GM12878 (cell line): ENCODE data around the gene SMAP1. TPM values are rescaled to one million over a fixed set of nuclear protein-coding genes. Genes with fewer than 3 reads are reported as not detected.

Source experiments
- ATAC-seq: fragments of 200-7000 bp; cut with Tn5 transposase; 3 replicates; pipeline ENCODE4 v1.9.1; 2020; ENCODE audit warnings: mild to moderate bottlenecking, moderate library complexity
- BruUV-seq: library from RNA; stranded (reverse); fragments of 400-500 nt; replicated peaks from 2 replicates; lab custom pipeline; 2021; lab: Mats Ljungman, UMichigan
- CTCF ChIA-PET: fragments of 300-600 bp; sonication (Branson Sonifier 250); formaldehyde crosslinking; extraction: SDS; loops from one replicate; lab custom pipeline; 2021; ENCODE audit warnings: inconsistent platforms; lab: Yijun Ruan, JAX
- POLR2A ChIA-PET: fragments of 350-600 bp; formaldehyde crosslinking; extraction: SDS; loops from one replicate; lab custom pipeline; 2021; ENCODE audit warnings: inconsistent platforms; lab: Charles Lee
- RAD21 ChIA-PET: fragments of 300-600 bp; sonication (Branson Sonifier 250); formaldehyde crosslinking; loops from one replicate; lab custom pipeline; 2023; ENCODE audit warnings: antibody characterized with exemption; ENCODE audit not compliant: unreplicated experiment; lab: Charles Lee
- SMC1A ChIA-PET: fragments of 300-600 bp; sonication (Branson Sonifier 250); formaldehyde crosslinking; loops from one replicate; lab custom pipeline; 2023; ENCODE audit not compliant: unreplicated experiment, uncharacterized antibody; lab: Charles Lee
- DNase-seq: peaks from one replicate; pipeline ENCODE4 v3.0.0-alpha.2; 2011; ENCODE audit warnings: low read depth, low spot score
- FAIRE-seq: peaks from 3 replicates; lab custom pipeline; 2011; peaks lifted over from hg19 to GRCh38; lab: Jason Lieb, UNC
- H2AFZ ChIP-seq: 2 replicates; pipeline ENCODE4 v1.6.0; 2011; ENCODE audit warnings: low read depth, low read length, control low read depth; ENCODE audit not compliant: control insufficient read depth
- H3K27ac ChIP-seq: 2 replicates; pipeline ENCODE4 v1.5.1; 2011; ENCODE audit warnings: control low read depth; ENCODE audit not compliant: control insufficient read depth, insufficient read depth
- H3K27me3 ChIP-seq, 2 experiments: replicated peaks in 1 of 2; 2 replicates each; pipeline versions ENCODE4 v1.6.0 to v1.6.1; 2011; ENCODE audit warnings: low read length in 1 of 2; ENCODE audit not compliant: control insufficient read depth in 2 of 2, insufficient read depth in 2 of 2
- H3K36me3 ChIP-seq, 2 experiments: 2 replicates each; pipeline ENCODE4 v1.5.1; 2011; ENCODE audit warnings: low read length in 1 of 2; ENCODE audit not compliant: control insufficient read depth in 2 of 2, insufficient read depth in 2 of 2
- H3K4me1 ChIP-seq: 2 replicates; pipeline ENCODE4 v1.6.1; 2011; ENCODE audit warnings: mild to moderate bottlenecking, low read length, moderate library complexity, mixed read lengths; ENCODE audit not compliant: control insufficient read depth, insufficient read depth
- H3K4me2 ChIP-seq: 2 replicates; pipeline ENCODE4 v1.6.0; 2011; ENCODE audit warnings: control low read depth; ENCODE audit not compliant: control insufficient read depth, insufficient read depth
- H3K4me3 ChIP-seq: fragments of 200-600 bp; sonication (generic); 2 replicates; pipeline ENCODE4 v1.5.1; 2016
- H3K79me2 ChIP-seq: 2 replicates; pipeline ENCODE4 v1.6.0; 2011; ENCODE audit warnings: low read length; ENCODE audit not compliant: control insufficient read depth, insufficient read depth
- H3K9ac ChIP-seq: 2 replicates; pipeline ENCODE4 v1.8.0; 2011; ENCODE audit warnings: low read length, control low read depth, mixed read lengths; ENCODE audit not compliant: control insufficient read depth, insufficient read depth
- H3K9me3 ChIP-seq: replicated peaks from 3 replicates; pipeline ENCODE4 v1.5.1; 2011; ENCODE audit warnings: mild to moderate bottlenecking, low read length; ENCODE audit not compliant: control insufficient read depth, insufficient read depth
- H4K20me1 ChIP-seq: 2 replicates; pipeline ENCODE4 v1.6.0; 2011; ENCODE audit not compliant: control insufficient read depth, insufficient read depth
- BCL11A ChIP-seq: IDR thresholded peaks from 2 replicates; pipeline ENCODE4 v1.6.1; 2011; ENCODE audit warnings: low read depth, low read length
- BCLAF1 ChIP-seq: fragments of 450-650 bp; IDR thresholded peaks from 2 replicates; pipeline ENCODE4 v1.6.1; 2017; ENCODE audit warnings: antibody characterized with exemption, mild to moderate bottlenecking, moderate library complexity
- CHD1 ChIP-seq: IDR thresholded peaks from 2 replicates; pipeline ENCODE4 v1.6.1; 2012; ENCODE audit warnings: low read depth, low read length, improper control_type of control experiment
- DPF2 ChIP-seq: fragments of 450-650 bp; IDR thresholded peaks from 2 replicates; pipeline ENCODE4 v1.6.1; 2017; ENCODE audit warnings: mild to moderate bottlenecking
- EED ChIP-seq: sonication (generic); IDR thresholded peaks from 2 replicates; pipeline ENCODE4 v1.6.1; 2016; ENCODE audit warnings: antibody characterized with exemption, low read depth
- ELK1 ChIP-seq: IDR thresholded peaks from 2 replicates; pipeline ENCODE4 v1.6.1; 2012; ENCODE audit warnings: low read depth, low read length, improper control_type of control experiment
- HDAC6 ChIP-seq: fragments of 200-600 bp; sonication (generic); IDR thresholded peaks from one replicate; pipeline ENCODE4 v1.8.0; 2017; ENCODE audit warnings: antibody characterized with exemption; ENCODE audit not compliant: unreplicated experiment
- NFXL1 ChIP-seq: fragments of 450-650 bp; IDR thresholded peaks from 2 replicates; pipeline ENCODE4 v1.6.1; 2017; ENCODE audit warnings: antibody characterized with exemption, mild to moderate bottlenecking, borderline replicate concordance
- NR2C1 ChIP-seq: fragments of 450-650 bp; IDR thresholded peaks from 2 replicates; pipeline ENCODE4 v1.6.1; 2017; ENCODE audit warnings: antibody characterized with exemption, mild to moderate bottlenecking, moderate library complexity
- PML ChIP-seq: IDR thresholded peaks from 2 replicates; pipeline ENCODE4 v1.6.1; 2012; ENCODE audit warnings: low read length, inconsistent platforms
- SIX5 ChIP-seq: IDR thresholded peaks from 2 replicates; pipeline ENCODE4 v1.6.1; 2011; ENCODE audit warnings: mild to moderate bottlenecking, low read depth, low read length, moderate library complexity; ENCODE audit not compliant: severe bottlenecking
- SMARCA5 ChIP-seq: fragments of 450-650 bp; IDR thresholded peaks from 2 replicates; pipeline ENCODE4 v1.6.1; 2017; ENCODE audit warnings: mild to moderate bottlenecking
- WGBS: methylation state at CpG from one replicate; pipeline ENCODE4 v1.1.6; 2016; ENCODE audit warnings: low lambda C conversion rate; ENCODE audit not compliant: insufficient replicate concordance, insufficient coverage; ENCODE audit errors: missing lambda C conversion rate; 5-methylcytosine and 5-hydroxymethylcytosine counted together
- in situ Hi-C: fragments of 300-500 bp; cut with MboI; formaldehyde crosslinking; loops from 9 replicates; pipeline ENCODE4 v1.14.3; 2018; ENCODE audit warnings: mixed read lengths
- intact Hi-C: fragments of 100-400 bp; cut with micrococcal nuclease; formaldehyde crosslinking; loops from one replicate; pipeline ENCODE4 v1.14.2; 2022; ENCODE audit not compliant: unreplicated experiment
- polyA plus RNA-seq, 11 experiments: library from polyadenylated mRNA; depleted of rRNA in 4 of 11; unstranded in 6 of 11; stranded (reverse) in 5 of 11; fragments of >200 nt; fragmentation: Nextera tagmentation in 4 of 11; fragmentation: Illumina TruSeq in 1 of 11; extraction: Ambion mirVana in 4 of 11; extraction: Trizol in 1 of 11; gene quantifications; 1 replicate in 1 of 11; 2 replicates in 10 of 11; pipeline versions ENCODE4 v1.2.1 to v1.2.3, GENCODE V29; 2011 to 2016; ENCODE audit warnings: inconsistent platforms in 2 of 11, missing spikeins in 2 of 11, low read depth in 1 of 11
- total RNA-seq, 4 experiments: library from RNA; depleted of rRNA in 3 of 4; stranded (reverse); fragments of >200 nt in 3 of 4; fragmentation: Illumina TruSeq in 1 of 4; extraction: Trizol in 1 of 4; gene quantifications; 2 replicates each; pipeline versions ENCODE4 v1.2.1 to v1.2.3, GENCODE V29; 2013 to 2021
- TF ChIP-seq, protein P1 (sequence below): fragments of 450-650 bp; conservative IDR thresholded peaks from 2 replicates; pipeline ENCODE4 v1.6.1; 2017; ENCODE audit warnings: mild to moderate bottlenecking, moderate library complexity

The SMAP1 gene
- total and polyA plus RNA-seq, 10 of the 15 experiments (the other 5 are each of a cell fraction or from before 2014, with no cell fraction given): 13.7 to 33.9 (median 25.3) TPM

DNA sequence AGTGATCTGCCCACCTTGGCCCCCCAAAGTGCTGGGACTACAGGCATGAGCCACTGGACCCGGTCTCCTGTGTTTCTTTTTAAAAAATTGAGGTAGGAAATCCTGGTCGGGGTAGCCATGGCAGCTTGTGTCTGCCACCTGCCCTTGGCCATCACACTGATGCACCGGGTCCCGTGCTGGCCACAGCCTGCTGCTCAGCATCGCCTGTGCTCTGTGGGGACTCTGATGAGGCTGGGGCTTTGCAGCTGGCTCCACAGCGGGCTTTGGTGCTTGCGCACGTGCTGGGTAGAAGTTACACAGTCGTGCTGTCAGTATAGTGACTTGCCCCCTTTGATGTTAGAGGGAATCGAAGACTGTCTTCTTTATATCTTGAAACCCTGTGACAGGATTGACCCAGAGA is 66.7 kb downstream of the SMAP1 start:
- in situ Hi-C loops: no loop called here
- H4K20me1 ChIP-seq: no peaks in the 10 kb centered on the region
- no peaks in the 10 kb centered on the region for H3K4me1 ChIP-seq
- no peak for ATAC-seq
- TF ChIP-seq CHD1: no peak
- no peak for TF ChIP-seq ELK1
- TF ChIP-seq NFXL1: no peak
- no peak for TF ChIP-seq SMARCA5
- no peak for TF ChIP-seq BCL11A
- no peak for TF ChIP-seq BCLAF1
- no peak for TF ChIP-seq NR2C1
- no peak for TF ChIP-seq DPF2
- no peak for TF ChIP-seq EED
- TF ChIP-seq, protein P1, sequence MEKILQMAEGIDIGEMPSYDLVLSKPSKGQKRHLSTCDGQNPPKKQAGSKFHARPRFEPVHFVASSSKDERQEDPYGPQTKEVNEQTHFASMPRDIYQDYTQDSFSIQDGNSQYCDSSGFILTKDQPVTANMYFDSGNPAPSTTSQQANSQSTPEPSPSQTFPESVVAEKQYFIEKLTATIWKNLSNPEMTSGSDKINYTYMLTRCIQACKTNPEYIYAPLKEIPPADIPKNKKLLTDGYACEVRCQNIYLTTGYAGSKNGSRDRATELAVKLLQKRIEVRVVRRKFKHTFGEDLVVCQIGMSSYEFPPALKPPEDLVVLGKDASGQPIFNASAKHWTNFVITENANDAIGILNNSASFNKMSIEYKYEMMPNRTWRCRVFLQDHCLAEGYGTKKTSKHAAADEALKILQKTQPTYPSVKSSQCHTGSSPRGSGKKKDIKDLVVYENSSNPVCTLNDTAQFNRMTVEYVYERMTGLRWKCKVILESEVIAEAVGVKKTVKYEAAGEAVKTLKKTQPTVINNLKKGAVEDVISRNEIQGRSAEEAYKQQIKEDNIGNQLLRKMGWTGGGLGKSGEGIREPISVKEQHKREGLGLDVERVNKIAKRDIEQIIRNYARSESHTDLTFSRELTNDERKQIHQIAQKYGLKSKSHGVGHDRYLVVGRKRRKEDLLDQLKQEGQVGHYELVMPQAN: no peak
- no peak for TF ChIP-seq PML
- TF ChIP-seq HDAC6: no peak
- no peak for TF ChIP-seq SIX5
- RAD21 ChIA-PET: no interaction called here
- no peak overlapping the region for H3K27ac ChIP-seq
- no peaks in the 10 kb centered on the region; the same call in 2 of the 3 replicates for H3K9me3 ChIP-seq
- H3K9ac ChIP-seq: no peak overlapping the region
- H3K4me3 ChIP-seq: no peak overlapping the region
- CTCF ChIA-PET: interaction anchor here (1.2 kb wide), 1 partner anchor 17 kb away, joined by 4 read pairs; no protein-coding TSS in a partner anchor
- no peaks in the 10 kb centered on the region for H3K27me3 ChIP-seq
- POLR2A ChIA-PET: no interaction called here
- peaks cover 0 to 4% of the 10 kb centered on the region in 2 experiments; a peak in 3 of 4 replicates for H3K36me3 ChIP-seq
- intact Hi-C loops: no loop called here
- no peak for DNase-seq
- WGBS: 97% methylated on average over 10 of the region's 10 CpGs
- no peak overlapping the region for H2AFZ ChIP-seq
- no TSS peak for BruUV-seq
- SMC1A ChIA-PET: no interaction called here
- H3K79me2 ChIP-seq: no peaks in the 10 kb centered on the region
- FAIRE-seq: no peak
- H3K4me2 ChIP-seq: no peak overlapping the region
